RWPE2 (cell line): ENCODE measurements around the gene IL21R.
A peak's percentile ranks its signal among the peaks of the same experiment; 100 is the strongest.

Source experiments
- ATAC-seq: fragments of 200-7000 bp; cut with Tn5 transposase; 3 replicates; pipeline ENCODE4 v1.9.1; 2021; ENCODE audit warnings: low read depth
- DNase-seq: peaks from one replicate; pipeline ENCODE4 v3.0.0-alpha.2; 2020; ENCODE audit warnings: low spot score
- H3K27ac ChIP-seq: fragments of 450-650 bp; 2 replicates; pipeline ENCODE4 v1.5.1; 2017; ENCODE audit warnings: mild to moderate bottlenecking; ENCODE audit not compliant: poor library complexity, severe bottlenecking
- H3K27me3 ChIP-seq: fragments of 250-450 bp; sonication (Bioruptor Pico); 2 replicates; pipeline ENCODE4 v1.5.1; 2021; ENCODE audit warnings: mild to moderate bottlenecking, moderate library complexity; ENCODE audit not compliant: insufficient read depth, poor library complexity, severe bottlenecking
- H3K36me3 ChIP-seq: fragments of 250-450 bp; sonication (Bioruptor Pico); 2 replicates; pipeline ENCODE4 v1.5.1; 2020; ENCODE audit warnings: low read depth, mild to moderate bottlenecking, moderate library complexity
- H3K4me1 ChIP-seq: fragments of 250-450 bp; sonication (Bioruptor Pico); 2 replicates; pipeline ENCODE4 v1.5.1; 2021; ENCODE audit warnings: mild to moderate bottlenecking, moderate library complexity; ENCODE audit not compliant: insufficient read depth, poor library complexity, severe bottlenecking
- H3K4me3 ChIP-seq: fragments of 250-450 bp; sonication (Bioruptor Pico); 2 replicates; pipeline ENCODE4 v1.5.1; 2021; ENCODE audit warnings: mild to moderate bottlenecking, moderate library complexity; ENCODE audit not compliant: severe bottlenecking
- H3K9me3 ChIP-seq: fragments of 250-450 bp; sonication (Bioruptor Pico); 2 replicates; pipeline ENCODE4 v1.5.1; 2021; ENCODE audit warnings: mild to moderate bottlenecking, moderate library complexity; ENCODE audit not compliant: severe bottlenecking
- TF ChIP-seq, protein P1 (sequence below): fragments of 450-650 bp; IDR thresholded peaks from one replicate; pipeline ENCODE4 v1.5.1; 2017; ENCODE audit warnings: mild to moderate bottlenecking, moderate library complexity; ENCODE audit not compliant: poor library complexity, severe bottlenecking

Gene IL21R

DNA sequence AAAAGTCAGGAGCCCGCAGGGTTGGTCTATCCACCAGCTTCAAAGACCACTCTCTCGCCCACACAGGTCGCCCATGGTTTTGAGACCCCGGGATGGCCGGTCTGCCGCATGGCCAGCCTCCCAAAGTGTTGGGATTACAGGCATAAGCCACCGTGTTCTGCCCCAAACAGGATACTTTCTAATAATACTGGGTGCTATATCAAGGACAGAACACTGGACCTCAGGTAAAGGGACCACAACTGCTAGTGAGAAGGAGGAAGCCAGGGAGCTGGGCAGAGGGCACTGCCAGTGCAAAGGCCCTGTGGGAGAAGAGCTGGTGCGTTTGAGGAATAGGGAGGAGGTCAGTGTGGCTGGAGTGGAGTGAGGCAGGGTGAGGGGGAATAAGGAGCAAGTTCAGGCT, 34.1 kb downstream of the IL21R start:
- H3K27me3 ChIP-seq = no peaks in the 10 kb centered on the region
- TF ChIP-seq, protein P1, sequence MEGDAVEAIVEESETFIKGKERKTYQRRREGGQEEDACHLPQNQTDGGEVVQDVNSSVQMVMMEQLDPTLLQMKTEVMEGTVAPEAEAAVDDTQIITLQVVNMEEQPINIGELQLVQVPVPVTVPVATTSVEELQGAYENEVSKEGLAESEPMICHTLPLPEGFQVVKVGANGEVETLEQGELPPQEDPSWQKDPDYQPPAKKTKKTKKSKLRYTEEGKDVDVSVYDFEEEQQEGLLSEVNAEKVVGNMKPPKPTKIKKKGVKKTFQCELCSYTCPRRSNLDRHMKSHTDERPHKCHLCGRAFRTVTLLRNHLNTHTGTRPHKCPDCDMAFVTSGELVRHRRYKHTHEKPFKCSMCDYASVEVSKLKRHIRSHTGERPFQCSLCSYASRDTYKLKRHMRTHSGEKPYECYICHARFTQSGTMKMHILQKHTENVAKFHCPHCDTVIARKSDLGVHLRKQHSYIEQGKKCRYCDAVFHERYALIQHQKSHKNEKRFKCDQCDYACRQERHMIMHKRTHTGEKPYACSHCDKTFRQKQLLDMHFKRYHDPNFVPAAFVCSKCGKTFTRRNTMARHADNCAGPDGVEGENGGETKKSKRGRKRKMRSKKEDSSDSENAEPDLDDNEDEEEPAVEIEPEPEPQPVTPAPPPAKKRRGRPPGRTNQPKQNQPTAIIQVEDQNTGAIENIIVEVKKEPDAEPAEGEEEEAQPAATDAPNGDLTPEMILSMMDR = no peak
- no peaks in the 10 kb centered on the region for H3K36me3 ChIP-seq
- ATAC-seq (no peak), DNase-seq (peak; percentile 23)
- no peak overlapping the region for H3K4me3 ChIP-seq
- H3K4me1 ChIP-seq = no peaks in the 10 kb centered on the region
- H3K27ac ChIP-seq = no peak overlapping the region
- H3K9me3 ChIP-seq = no peaks in the 10 kb centered on the region

DNA sequence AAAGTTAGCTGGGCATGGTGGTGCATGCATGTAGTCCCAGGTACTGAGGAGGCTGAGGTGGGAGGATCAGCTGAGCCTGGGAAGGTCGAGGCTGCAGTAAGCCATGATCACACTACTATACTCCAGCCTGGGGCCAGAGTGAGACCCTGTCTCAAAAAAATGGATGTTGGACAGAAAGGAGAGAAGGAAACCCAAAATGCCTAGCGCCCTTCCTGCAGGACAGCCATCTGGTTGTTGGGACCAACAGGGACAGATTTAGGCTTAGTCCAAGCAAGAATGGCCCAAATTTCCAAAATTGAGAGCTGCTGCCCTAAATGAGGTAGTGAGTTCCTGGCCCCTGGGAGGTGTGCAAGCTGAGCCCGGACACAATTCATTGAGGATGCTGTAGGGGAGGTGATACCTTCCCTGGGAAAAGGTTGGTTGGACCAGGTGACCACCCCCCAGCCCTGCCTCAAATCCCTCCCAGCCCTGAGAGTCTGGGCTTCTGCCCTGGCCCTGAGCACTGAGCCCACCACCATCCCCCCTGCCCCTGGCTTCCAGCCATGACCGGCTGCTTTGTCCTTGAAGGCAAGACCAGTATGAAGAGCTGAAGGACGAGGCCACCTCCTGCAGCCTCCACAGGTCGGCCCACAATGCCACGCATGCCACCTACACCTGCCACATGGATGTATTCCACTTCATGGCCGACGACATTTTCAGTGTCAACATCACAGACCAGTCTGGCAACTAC, 35.1 kb downstream of the IL21R start:
- no peaks in the 10 kb centered on the region for H3K36me3 ChIP-seq
- no peaks in the 10 kb centered on the region for H3K4me1 ChIP-seq

DNA sequence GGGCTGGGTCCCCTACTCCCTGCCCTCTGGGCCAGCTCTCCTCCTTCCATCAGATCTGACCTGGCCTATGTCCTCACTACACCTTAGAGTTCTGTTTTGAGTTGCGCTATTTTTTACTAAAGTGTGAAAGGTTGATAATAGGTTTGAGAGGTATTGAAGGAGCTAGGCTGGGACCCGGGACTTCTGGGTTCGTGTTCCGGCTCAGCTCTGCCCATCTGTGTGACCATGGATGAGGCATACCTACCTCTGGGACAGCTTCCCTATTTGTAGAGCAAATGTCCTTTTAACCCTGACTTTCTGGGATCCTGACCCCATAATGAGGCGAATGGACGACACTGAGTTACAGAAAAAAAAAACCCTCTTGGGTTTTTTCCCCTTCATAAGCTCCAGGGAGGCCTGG, 36.0 kb downstream of the IL21R start:
- no peaks in the 10 kb centered on the region for H3K27me3 ChIP-seq
- TF ChIP-seq, protein P1 = no peak
- DNase-seq = peak; percentile 10
- no peak overlapping the region for H3K27ac ChIP-seq
- no peak for ATAC-seq
- no peaks in the 10 kb centered on the region for H3K9me3 ChIP-seq
- H3K4me1 ChIP-seq = no peaks in the 10 kb centered on the region
- no peaks in the 10 kb centered on the region for H3K36me3 ChIP-seq
- no peak overlapping the region for H3K4me3 ChIP-seq

More for the DNA sequence above, 35.1 kb downstream of the IL21R start:
- Histone ChIP-seq H3K27me3 (no peaks in the 10 kb centered on the region), H3K4me3 (no peak overlapping the region), H3K27ac (no peak overlapping the region), H3K9me3 (no peaks in the 10 kb centered on the region)
- peak; percentile 36 for DNase-seq
- ATAC-seq = no peak
- TF ChIP-seq, protein P1 = no peak

DNA sequence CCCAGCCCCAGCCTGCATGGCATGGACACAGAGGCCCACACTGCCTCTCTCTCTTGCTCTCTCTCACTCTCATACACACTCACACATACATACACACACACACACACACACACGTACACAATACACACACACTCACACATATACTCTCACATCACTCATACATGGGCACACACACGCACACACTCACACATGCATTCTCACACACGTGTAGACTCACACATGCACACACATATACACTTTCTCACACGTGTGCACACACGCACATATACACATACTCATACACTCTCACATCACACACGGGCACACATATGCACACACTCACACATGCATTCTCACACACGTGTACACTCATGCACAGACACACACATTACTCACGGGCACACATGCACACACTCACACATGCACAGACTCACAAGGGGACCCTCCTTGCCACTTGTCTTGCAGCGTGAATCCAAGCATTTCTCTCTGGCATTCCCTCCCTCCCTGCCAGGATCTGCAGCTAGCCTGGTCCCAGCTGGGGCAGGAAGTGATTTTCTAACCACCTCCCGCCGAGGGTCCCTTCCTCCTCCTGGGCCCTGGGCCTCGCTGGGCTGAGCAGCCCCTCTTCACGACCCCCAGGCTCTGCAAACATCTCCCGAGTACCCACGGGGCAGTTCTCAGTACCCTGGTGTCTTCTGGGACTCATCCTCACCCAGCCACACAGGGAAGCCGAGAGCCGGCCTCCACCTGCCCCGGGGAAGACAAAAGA, 37.5 kb downstream of the IL21R start:
- Histone ChIP-seq H3K4me3 (no peak overlapping the region), H3K4me1 (no peaks in the 10 kb centered on the region), H3K9me3 (peaks cover 1% of the 10 kb centered on the region), H3K27ac (no peak overlapping the region), H3K36me3 (no peaks in the 10 kb centered on the region), H3K27me3 (no peaks in the 10 kb centered on the region)
- TF ChIP-seq, protein P1 = no peak
- peak; percentile 34 for DNase-seq
- ATAC-seq = no peak

DNA sequence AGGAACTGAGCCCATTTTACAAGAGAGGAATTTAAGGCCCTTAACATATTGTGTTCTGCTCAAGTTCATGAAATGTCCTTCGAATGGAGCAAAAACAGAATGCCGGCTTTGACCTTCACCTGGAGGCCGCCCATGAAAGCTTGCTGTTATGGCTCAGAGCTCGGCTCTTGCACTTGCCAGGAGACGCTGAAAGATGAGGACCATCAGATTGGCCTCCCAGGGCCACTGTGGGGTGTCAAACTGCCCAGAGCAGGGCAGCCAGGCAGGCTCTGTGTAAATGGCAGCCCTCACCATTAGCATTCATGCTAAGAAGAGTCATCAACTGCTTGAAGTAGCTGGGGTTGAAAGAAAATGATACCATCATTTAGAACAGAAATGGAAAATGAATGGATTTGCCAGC, 39.3 kb downstream of the IL21R start:
- Histone ChIP-seq H3K9me3 (peaks cover 3% of the 10 kb centered on the region), H3K27ac (no peak overlapping the region), H3K4me1 (no peaks in the 10 kb centered on the region), H3K27me3 (no peaks in the 10 kb centered on the region), H3K4me3 (no peak overlapping the region), H3K36me3 (no peaks in the 10 kb centered on the region)
- TF ChIP-seq, protein P1 = no peak
- peak; percentile 11 for DNase-seq
- ATAC-seq = no peak
